ENCODE results near the gene RHOBTB1.

GRCh38 chr10:60975716-60976115 is 31.7 kb upstream of the RHOBTB1 start:
- TF ChIP-seq CTCF (IDR thresholded peaks at IDR 0.05) (no peak), POLR2A (IDR thresholded peaks at IDR 0.05) (no peak)

All from upper lobe of left lung (tissue), 4 donors.